K562 (cell line): ENCODE data around the gene WSCD1. TPM values are rescaled to one million over a fixed set of nuclear protein-coding genes. Genes with fewer than 3 reads are reported as not detected.

Experiments used
- ATAC-seq: fragments of 200-7000 bp; cut with Tn5 transposase; 3 replicates; pipeline ENCODE4 v1.9.1; 2020; ENCODE audit warnings: moderate library complexity
- BruUV-seq: library from RNA; stranded (reverse); fragments of 400-500 nt; replicated peaks from 2 replicates; lab custom pipeline; 2021; lab: Mats Ljungman, UMichigan
- CTCF ChIA-PET: fragments of 300-600 bp; formaldehyde crosslinking; extraction: SDS; loops from one replicate; lab custom pipeline; 2021; ENCODE audit warnings: low intra/inter-chr PET ratio; lab: Yijun Ruan, JAX
- POLR2A ChIA-PET: fragments of 300-600, 350-650 bp; sonication (Branson Sonifier 250); formaldehyde crosslinking; extraction: SDS; loops from one replicate; lab custom pipeline; 2021; ENCODE audit warnings: antibody characterized with exemption, inconsistent platforms; lab: Yijun Ruan, JAX
- DNase-seq, 4 experiments: peaks; one replicate each; pipeline versions ENCODE4 v3.0.0 to v3.0.0-alpha.2; 2011 to 2018; ENCODE audit warnings: low spot score in 3 of 4, mixed read lengths in 3 of 4; ENCODE audit errors: extremely low read depth in 1 of 4
- FAIRE-seq: peaks from 2 replicates; lab custom pipeline; 2011; peaks lifted over from hg19 to GRCh38; lab: Jason Lieb, UNC
- H2AFZ ChIP-seq: 2 replicates; pipeline ENCODE4 v1.6.0; 2011; ENCODE audit warnings: low read depth, low read length, control low read depth, inconsistent platforms
- H3K27ac ChIP-seq: fragments of 200-600 bp; 3 replicates; pipeline ENCODE4 v1.8.0; 2011; ENCODE audit warnings: low read depth, mild to moderate bottlenecking, control low read depth, inconsistent platforms, low read length, moderate library complexity, mixed read lengths; ENCODE audit errors: extremely low read depth
- H3K27me3 ChIP-seq, 2 experiments: fragments of 300-600 bp in 1 of 2; 2 replicates in 1 of 2; 3 replicates in 1 of 2; pipeline versions ENCODE4 v1.6.0 to v1.8.0; 2011; ENCODE audit warnings: inconsistent platforms in 2 of 2, low read length in 2 of 2, mild to moderate bottlenecking in 1 of 2, mixed read lengths in 1 of 2, moderate library complexity in 1 of 2; ENCODE audit not compliant: control insufficient read depth in 2 of 2, insufficient read depth in 2 of 2
- H3K36me3 ChIP-seq: fragments of 300-600 bp; 3 replicates; pipeline ENCODE4 v1.8.0; 2011; ENCODE audit warnings: mild to moderate bottlenecking, low read length, inconsistent platforms; ENCODE audit not compliant: control insufficient read depth, insufficient read depth
- H3K4me1 ChIP-seq, 2 experiments: fragments of 200-600 bp in 1 of 2; replicated peaks in 1 of 2; 2 replicates in 1 of 2; 3 replicates in 1 of 2; pipeline versions ENCODE4 v1.5.1 to v1.8.0; 2011; ENCODE audit warnings: inconsistent platforms in 2 of 2, low read length in 2 of 2, mild to moderate bottlenecking in 1 of 2, mixed read lengths in 1 of 2, moderate library complexity in 1 of 2; ENCODE audit not compliant: control insufficient read depth in 2 of 2, insufficient read depth in 2 of 2
- H3K4me2 ChIP-seq: 2 replicates; pipeline ENCODE4 v1.6.1; 2011; ENCODE audit warnings: low read length, control low read depth, inconsistent platforms, mixed read lengths; ENCODE audit not compliant: insufficient read depth
- H3K4me3 ChIP-seq: fragments of 200-600 bp; sonication (generic), shearing (Covaris generic); 2 replicates; pipeline ENCODE4 v1.5.1; 2016; ENCODE audit warnings: control low read depth, inconsistent platforms
- H3K79me2 ChIP-seq: fragments of 200-600 bp; 3 replicates; pipeline ENCODE4 v1.8.0; 2011; ENCODE audit warnings: low read length, inconsistent platforms; ENCODE audit not compliant: control insufficient read depth, insufficient read depth
- H3K9ac ChIP-seq, 2 experiments: 2 replicates each; pipeline versions ENCODE4 v1.6.0 to v1.6.1; 2011; ENCODE audit warnings: low read depth in 2 of 2, low read length in 2 of 2, control low read depth in 1 of 2, inconsistent platforms in 1 of 2, mild to moderate bottlenecking in 1 of 2, mixed read lengths in 1 of 2; ENCODE audit not compliant: insufficient read depth in 1 of 2
- H3K9me1 ChIP-seq: one replicate; pipeline ENCODE4 v1.6.0; 2011; ENCODE audit warnings: inconsistent platforms, mild to moderate bottlenecking, low read length, moderate library complexity; ENCODE audit not compliant: control insufficient read depth, insufficient read depth
- H3K9me3 ChIP-seq: replicated peaks from 2 replicates; pipeline ENCODE4 v1.5.1; 2011; ENCODE audit warnings: low read depth, low read length, inconsistent platforms; ENCODE audit not compliant: control insufficient read depth, insufficient read depth
- H4K20me1 ChIP-seq: replicated peaks from 2 replicates; pipeline ENCODE4 v1.6.1; 2011; ENCODE audit warnings: low read length, inconsistent platforms, mixed read lengths; ENCODE audit not compliant: control insufficient read depth, insufficient read depth
- CBFA2T3 ChIP-seq: fragments of 450-650 bp; IDR thresholded peaks from 2 replicates; pipeline ENCODE4 v1.6.1; 2017
- E2F3 ChIP-seq: fragments of 250-450 bp; sonication (Bioruptor Pico); IDR thresholded peaks from 2 replicates; pipeline ENCODE4 v1.4.0; 2020; ENCODE audit warnings: mild to moderate bottlenecking
- PATZ1 ChIP-seq: fragments of 250-450 bp; sonication (Bioruptor Pico); IDR thresholded peaks from 2 replicates; pipeline ENCODE4 v1.5.0; 2020; ENCODE audit warnings: mild to moderate bottlenecking, borderline replicate concordance
- SMAD3 ChIP-seq: fragments of 450-650 bp; formaldehyde crosslinking; conservative IDR thresholded peaks from 2 replicates; pipeline ENCODE4 v1.4.0; 2020; ENCODE audit warnings: mild to moderate bottlenecking
- SNRNP70 ChIP-seq: fragments of 200-400 bp; formaldehyde crosslinking; optimal IDR thresholded peaks from 2 replicates; pipeline ENCODE3; 2017; ENCODE audit warnings: low read depth, low read length
- SOX6 ChIP-seq: fragments of 450-650 bp; IDR thresholded peaks from 2 replicates; pipeline ENCODE4 v1.6.1; 2014; ENCODE audit warnings: mild to moderate bottlenecking
- TFAP4 ChIP-seq: sonication (generic); formaldehyde crosslinking; IDR thresholded peaks from 2 replicates; pipeline ENCODE4 v1.8.0; 2022; ENCODE audit warnings: missing genetic modification reagents, mild to moderate bottlenecking, moderate library complexity, borderline replicate concordance
- THRB ChIP-seq: fragments of 450-650 bp; formaldehyde crosslinking; conservative IDR thresholded peaks from 2 replicates; pipeline ENCODE4 v1.4.0; 2022; ENCODE audit warnings: mild to moderate bottlenecking, missing genetic modification characterization
- ZNF124 ChIP-seq: sonication (generic); formaldehyde crosslinking; IDR thresholded peaks from 2 replicates; pipeline ENCODE4 v1.8.1; 2022; ENCODE audit warnings: missing genetic modification reagents
- ZNF398 ChIP-seq: fragments of 250-450 bp; sonication (Bioruptor Pico); IDR thresholded peaks from 2 replicates; pipeline ENCODE4 v1.8.0; 2021; ENCODE audit warnings: moderate library complexity, mild to moderate bottlenecking, inconsistent platforms
- WGBS: fragments of 100-300 bp; shearing (Covaris generic); methylation state at CpG from one replicate; pipeline ENCODE4 v1.1.6; 2016; ENCODE audit warnings: low coverage, mixed read lengths; ENCODE audit not compliant: insufficient coverage; ENCODE audit errors: missing lambda C conversion rate; 5-methylcytosine and 5-hydroxymethylcytosine counted together
- in situ Hi-C: fragments of 300-500 bp; cut with MboI; formaldehyde crosslinking; loops from 4 replicates; pipeline ENCODE4 v1.15.0; 2018; ENCODE audit warnings: inconsistent platforms, mixed read lengths
- intact Hi-C: fragments of 100-400 bp; cut with micrococcal nuclease; formaldehyde crosslinking; loops from 2 replicates; pipeline ENCODE4 v1.14.2; 2022
- polyA plus RNA-seq, 8 experiments: library from polyadenylated mRNA; depleted of rRNA in 4 of 8; stranded (reverse) in 5 of 8; unstranded in 3 of 8; fragments of >200 nt; fragmentation: Nextera tagmentation in 2 of 8; fragmentation: Illumina TruSeq in 1 of 8; extraction: Ambion mirVana in 2 of 8; extraction: Trizol in 1 of 8; gene quantifications; 2 replicates each; pipeline versions ENCODE4 v1.2.1 to v1.2.3, GENCODE V29; 2011 to 2014; ENCODE audit warnings: inconsistent platforms in 1 of 8, missing spikeins in 1 of 8
- total RNA-seq, 7 experiments: library from RNA; depleted of rRNA in 6 of 7; stranded (reverse); fragments of >200 nt in 6 of 7; fragmentation: Illumina TruSeq in 2 of 7; extraction: Trizol in 2 of 7; gene quantifications; 2 replicates each; pipeline versions ENCODE4 v1.2.1 to v1.2.3, GENCODE V29; 2011 to 2021; ENCODE audit warnings: low replicate concordance in 1 of 7

The WSCD1 gene
- total and polyA plus RNA-seq, 9 of the 15 experiments (the other 6 are each of a cell fraction or from before 2014, with no cell fraction given): not detected

GRCh38 chr17:6079155-6079888, 9.1 kb downstream of the WSCD1 start:
- no TSS peak for BruUV-seq
- CTCF ChIA-PET: no interaction called here

More at GRCh38 chr17:6079155-6079888, 9.1 kb downstream of the WSCD1 start:
- TF ChIP-seq CBFA2T3 (no peak), E2F3 (CRISPR knock-in tag) (no peak), SNRNP70 (no peak), TFAP4 (no peak), SOX6 (no peak), ZNF398 (CRISPR knock-in tag) (no peak), ZNF124 (CRISPR knock-in tag) (no peak), THRB (CRISPR knock-in tag) (no peak), SMAD3 (CRISPR knock-in tag) (no peak), PATZ1 (CRISPR knock-in tag) (no peak)
- no peak overlapping the region for H3K4me3 ChIP-seq
- no peak overlapping the region for H3K4me2 ChIP-seq
- H3K4me1 ChIP-seq: no peaks in the 10 kb centered on the region
- no peaks in the 10 kb centered on the region for H3K36me3 ChIP-seq
- ATAC-seq (no peak), DNase-seq (no peak), FAIRE-seq (no peak)
- POLR2A ChIA-PET: no interaction called here
- H4K20me1 ChIP-seq: peaks cover 1% of the 10 kb centered on the region; the same call in 1 of the 2 replicates
- H3K27me3 ChIP-seq: peaks cover 4 to 49% of the 10 kb centered on the region in 2 experiments; a peak in 3 of 5 replicates
- H3K9ac ChIP-seq: no peak overlapping the region
- intact Hi-C loops: no loop called here
- in situ Hi-C loops: no loop called here
- H3K79me2 ChIP-seq: no peaks in the 10 kb centered on the region
- WGBS: 0% methylated on average over 11 of the region's 13 CpGs
- no peak overlapping the region for H2AFZ ChIP-seq
- no peak overlapping the region for H3K27ac ChIP-seq
- H3K9me1 ChIP-seq: no peaks in the 10 kb centered on the region
- no peaks in the 10 kb centered on the region for H3K9me3 ChIP-seq
